Mesenchymal stem cell (in vitro differentiated cells and primary cell): ENCODE results near the gene BRIX1.

Source experiments
- DNase-seq: peaks from one replicate; pipeline ENCODE4 v3.0.0-alpha.2; 2013
- H2AFZ ChIP-seq: one replicate; pipeline ENCODE4 v1.6.1; 2013; ENCODE audit warnings: low read depth, mild to moderate bottlenecking, control low read depth, inconsistent platforms, low read length, moderate library complexity
- H2AK5ac ChIP-seq: 2 replicates; pipeline ENCODE4 v1.6.1; 2013; ENCODE audit warnings: low read length, moderate library complexity, mild to moderate bottlenecking, inconsistent platforms; ENCODE audit not compliant: severe bottlenecking
- H2BK120ac ChIP-seq: one replicate; pipeline ENCODE4 v1.6.1; 2013; ENCODE audit warnings: low read depth, mild to moderate bottlenecking, inconsistent platforms, low read length, moderate library complexity
- H2BK12ac ChIP-seq, 2 experiments: one replicate each; pipeline ENCODE4 v1.6.1; 2013; ENCODE audit warnings: inconsistent platforms in 2 of 2, low read length in 2 of 2, mild to moderate bottlenecking in 2 of 2, moderate library complexity in 2 of 2, control low read depth in 1 of 2
- H2BK15ac ChIP-seq: one replicate; pipeline ENCODE4 v1.6.1; 2013; ENCODE audit warnings: mild to moderate bottlenecking, low read depth, inconsistent platforms; ENCODE audit not compliant: poor library complexity, severe bottlenecking
- H2BK5ac ChIP-seq: 2 replicates; pipeline ENCODE4 v1.6.1; 2013; ENCODE audit warnings: low read depth, mild to moderate bottlenecking, low read length, control low read depth, inconsistent platforms; ENCODE audit not compliant: poor library complexity, severe bottlenecking
- H3K14ac ChIP-seq, 2 experiments: one replicate each; pipeline ENCODE4 v1.6.1; 2013; ENCODE audit warnings: inconsistent platforms in 2 of 2, low read length in 2 of 2, control low read depth in 1 of 2, mild to moderate bottlenecking in 1 of 2, moderate library complexity in 1 of 2
- H3K18ac ChIP-seq, 2 experiments: one replicate each; pipeline ENCODE4 v1.6.1; 2013; ENCODE audit warnings: inconsistent platforms in 2 of 2, low read length in 2 of 2, control low read depth in 1 of 2, low read depth in 1 of 2, mild to moderate bottlenecking in 1 of 2
- H3K23ac ChIP-seq, 2 experiments: one replicate each; pipeline ENCODE4 v1.6.1; 2013; ENCODE audit warnings: inconsistent platforms in 2 of 2, low read length in 2 of 2, mild to moderate bottlenecking in 2 of 2, moderate library complexity in 2 of 2, control low read depth in 1 of 2
- H3K27ac ChIP-seq: 2 replicates; pipeline ENCODE4 v1.5.1; 2013; ENCODE audit warnings: mild to moderate bottlenecking, moderate library complexity, low read length, control low read depth, inconsistent platforms; ENCODE audit not compliant: poor library complexity, severe bottlenecking
- H3K27me3 ChIP-seq, 2 experiments: 2 replicates each; pipeline versions ENCODE4 v1.6.1 to v1.7.0; 2013; ENCODE audit warnings: low read length in 2 of 2, mild to moderate bottlenecking in 2 of 2, moderate library complexity in 2 of 2, control low read depth in 1 of 2, inconsistent platforms in 1 of 2; ENCODE audit not compliant: control insufficient read depth in 1 of 2, insufficient read depth in 1 of 2
- H3K36me3 ChIP-seq, 2 experiments: 2 replicates each; pipeline versions ENCODE4 v1.6.1 to v1.7.0; 2013; ENCODE audit warnings: low read length in 2 of 2, control low read depth in 1 of 2, inconsistent platforms in 1 of 2, low read depth in 1 of 2, mild to moderate bottlenecking in 1 of 2; ENCODE audit not compliant: insufficient read depth in 2 of 2, control insufficient read depth in 1 of 2
- H3K4ac ChIP-seq, 2 experiments: one replicate each; pipeline ENCODE4 v1.6.1; 2013; ENCODE audit warnings: inconsistent platforms in 2 of 2, low read length in 2 of 2, mild to moderate bottlenecking in 2 of 2, moderate library complexity in 2 of 2, control low read depth in 1 of 2, low read depth in 1 of 2
- H3K4me1 ChIP-seq: 2 replicates; pipeline ENCODE4 v1.6.1; 2013; ENCODE audit warnings: low read depth, low read length, control low read depth; ENCODE audit not compliant: control insufficient read depth, insufficient read depth
- H3K4me2 ChIP-seq: 2 replicates; pipeline ENCODE4 v1.6.1; 2013; ENCODE audit warnings: low read length, mild to moderate bottlenecking, inconsistent platforms; ENCODE audit not compliant: poor library complexity, severe bottlenecking
- H3K4me3 ChIP-seq, 2 experiments: 2 replicates each; pipeline versions ENCODE4 v1.5.1 to v1.7.0; 2013; ENCODE audit warnings: low read length in 2 of 2, mild to moderate bottlenecking in 2 of 2, control low read depth in 1 of 2, low read depth in 1 of 2; ENCODE audit not compliant: insufficient read depth in 1 of 2
- H3K79me1 ChIP-seq: replicated peaks from 2 replicates; pipeline ENCODE4 v1.6.1; 2013; ENCODE audit warnings: mild to moderate bottlenecking, control low read depth, low read length, inconsistent platforms; ENCODE audit not compliant: poor library complexity, severe bottlenecking
- H3K9ac ChIP-seq: 2 replicates; pipeline ENCODE4 v1.7.0; 2013; ENCODE audit warnings: mild to moderate bottlenecking, low read length, moderate library complexity
- H3K9me3 ChIP-seq: 2 replicates; pipeline ENCODE4 v1.7.0; 2013; ENCODE audit warnings: mild to moderate bottlenecking, low read length; ENCODE audit not compliant: control insufficient read depth
- H4K8ac ChIP-seq: one replicate; pipeline ENCODE4 v1.6.1; 2013; ENCODE audit warnings: inconsistent platforms, mild to moderate bottlenecking, low read length, moderate library complexity
- H4K91ac ChIP-seq: one replicate; pipeline ENCODE4 v1.6.1; 2013; ENCODE audit warnings: mild to moderate bottlenecking, low read length, inconsistent platforms
- WGBS: methylation state at CpG from one replicate; pipeline ENCODE4 v1.1.7; 2013; ENCODE audit warnings: mixed read lengths; 5-methylcytosine and 5-hydroxymethylcytosine counted together

BRIX1 gene

GRCh38 chr5:34899066-34899465 is 16.4 kb upstream of the BRIX1 start:
- H2BK15ac ChIP-seq = no peak overlapping the region
- H3K18ac ChIP-seq = no peak overlapping the region
- H2BK12ac ChIP-seq = no peak overlapping the region
- H3K4me2 ChIP-seq = no peak overlapping the region
- WGBS = 91% methylated on average over 2 of the region's 2 CpGs
- H3K27ac ChIP-seq = no peak overlapping the region
- H3K9ac ChIP-seq = no peak overlapping the region
- H2BK5ac ChIP-seq = no peak overlapping the region
- no peak overlapping the region for H3K23ac ChIP-seq
- H3K14ac ChIP-seq = no peak overlapping the region
- no peak overlapping the region for H3K4ac ChIP-seq
- H3K4me1 ChIP-seq = no peaks in the 10 kb centered on the region
- no peaks in the 10 kb centered on the region for H3K9me3 ChIP-seq
- H3K36me3 ChIP-seq = peaks cover 0 to 17% of the 10 kb centered on the region in 2 experiments
- H4K8ac ChIP-seq = no peak overlapping the region
- H3K79me1 ChIP-seq = peaks cover 1% of the 10 kb centered on the region
- no peak overlapping the region for H2AK5ac ChIP-seq
- no peak overlapping the region for H4K91ac ChIP-seq
- no peak overlapping the region for H2AFZ ChIP-seq
- H2BK120ac ChIP-seq = no peak overlapping the region
- H3K27me3 ChIP-seq = no peaks in the 10 kb centered on the region
- no peak for DNase-seq
- no peak overlapping the region for H3K4me3 ChIP-seq

GRCh38 chr5:34900652-34901051 is 14.9 kb upstream of the BRIX1 start:
- no peaks in the 10 kb centered on the region for H3K4me1 ChIP-seq
- no peak overlapping the region for H3K4me3 ChIP-seq
- H3K9me3 ChIP-seq = no peaks in the 10 kb centered on the region
- 94% methylated on average over 6 of the region's 6 CpGs for WGBS
- H3K14ac ChIP-seq = no peak overlapping the region
- H2BK5ac ChIP-seq = no peak overlapping the region
- no peak overlapping the region for H3K27ac ChIP-seq
- no peak overlapping the region for H2AFZ ChIP-seq
- no peak overlapping the region for H2BK12ac ChIP-seq
- H3K23ac ChIP-seq = no peak overlapping the region
- H3K79me1 ChIP-seq = peaks cover 5% of the 10 kb centered on the region
- no peak overlapping the region for H3K4me2 ChIP-seq
- no peak overlapping the region for H4K91ac ChIP-seq
- no peak for DNase-seq
- peaks cover 0 to 28% of the 10 kb centered on the region in 2 experiments for H3K36me3 ChIP-seq
- H2BK120ac ChIP-seq = no peak overlapping the region
- no peak overlapping the region for H4K8ac ChIP-seq
- no peaks in the 10 kb centered on the region for H3K27me3 ChIP-seq
- no peak overlapping the region for H2AK5ac ChIP-seq
- no peak overlapping the region for H3K9ac ChIP-seq
- no peak overlapping the region for H3K18ac ChIP-seq
- no peak overlapping the region for H3K4ac ChIP-seq
- H2BK15ac ChIP-seq = no peak overlapping the region

- Histone ChIP-seq H2BK15ac (no peak overlapping the region), H2BK5ac (no peak overlapping the region), H3K79me1 (peaks cover 9% of the 10 kb centered on the region), H3K9me3 (no peaks in the 10 kb centered on the region), H4K8ac (no peak overlapping the region), H3K27ac (no peak overlapping the region), H3K4me1 (no peaks in the 10 kb centered on the region), H2BK12ac (no peak overlapping the region), H3K27me3 (no peaks in the 10 kb centered on the region), H4K91ac (no peak overlapping the region), H2AFZ (no peak overlapping the region), H3K36me3 (peaks cover 0 to 44% of the 10 kb centered on the region in 2 experiments), H3K4me3 (no peak overlapping the region), H3K4ac (no peak overlapping the region), H3K9ac (no peak overlapping the region), H3K14ac (no peak overlapping the region), H3K23ac (no peak overlapping the region), H2BK120ac (no peak overlapping the region), H3K18ac (no peak overlapping the region), H2AK5ac (no peak overlapping the region), H3K4me2 (no peak overlapping the region)
- no peak for DNase-seq
- WGBS = no CpG with 5 or more reads among the region's 1 CpG
Observed at GRCh38 chr5:34903260-34903659, 12.3 kb upstream of the BRIX1 start.

GRCh38 chr5:34905564-34905963 is 9.9 kb upstream of the BRIX1 start:
- no peak overlapping the region for H2BK5ac ChIP-seq
- H3K4me1 ChIP-seq = no peaks in the 10 kb centered on the region
- no peak overlapping the region for H2AFZ ChIP-seq
- H4K8ac ChIP-seq = no peak overlapping the region
- peaks cover 0 to 60% of the 10 kb centered on the region in 2 experiments for H3K36me3 ChIP-seq
- H3K27me3 ChIP-seq = no peaks in the 10 kb centered on the region
- no peak overlapping the region for H3K23ac ChIP-seq
- H3K9ac ChIP-seq = no peak overlapping the region
- no peak overlapping the region for H3K14ac ChIP-seq
- H2AK5ac ChIP-seq = no peak overlapping the region
- H3K18ac ChIP-seq = no peak overlapping the region
- no peak overlapping the region for H3K27ac ChIP-seq
- no CpG with 5 or more reads among the region's 2 CpGs for WGBS
- H3K4me2 ChIP-seq = no peak overlapping the region
- no peaks in the 10 kb centered on the region for H3K9me3 ChIP-seq
- no peak overlapping the region for H2BK12ac ChIP-seq
- no peak overlapping the region for H3K4me3 ChIP-seq
- H3K4ac ChIP-seq = no peak overlapping the region
- DNase-seq = no peak
- no peak overlapping the region for H4K91ac ChIP-seq
- H3K79me1 ChIP-seq = peaks cover 9% of the 10 kb centered on the region
- no peak overlapping the region for H2BK15ac ChIP-seq
- H2BK120ac ChIP-seq = no peak overlapping the region
